ENCODE results near the gene COX20. TPM values are rescaled to one million over a fixed set of nuclear protein-coding genes. Genes with fewer than 3 reads are reported as not detected.
A peak's percentile ranks its signal among the peaks of the same experiment; 100 is the strongest.

Gene COX20
- total and polyA plus RNA-seq, 2 of the 13 experiments (the other 11 are each of a cell fraction or from before 2014, with no cell fraction given) = 34.4 to 95.8 TPM

DNA sequence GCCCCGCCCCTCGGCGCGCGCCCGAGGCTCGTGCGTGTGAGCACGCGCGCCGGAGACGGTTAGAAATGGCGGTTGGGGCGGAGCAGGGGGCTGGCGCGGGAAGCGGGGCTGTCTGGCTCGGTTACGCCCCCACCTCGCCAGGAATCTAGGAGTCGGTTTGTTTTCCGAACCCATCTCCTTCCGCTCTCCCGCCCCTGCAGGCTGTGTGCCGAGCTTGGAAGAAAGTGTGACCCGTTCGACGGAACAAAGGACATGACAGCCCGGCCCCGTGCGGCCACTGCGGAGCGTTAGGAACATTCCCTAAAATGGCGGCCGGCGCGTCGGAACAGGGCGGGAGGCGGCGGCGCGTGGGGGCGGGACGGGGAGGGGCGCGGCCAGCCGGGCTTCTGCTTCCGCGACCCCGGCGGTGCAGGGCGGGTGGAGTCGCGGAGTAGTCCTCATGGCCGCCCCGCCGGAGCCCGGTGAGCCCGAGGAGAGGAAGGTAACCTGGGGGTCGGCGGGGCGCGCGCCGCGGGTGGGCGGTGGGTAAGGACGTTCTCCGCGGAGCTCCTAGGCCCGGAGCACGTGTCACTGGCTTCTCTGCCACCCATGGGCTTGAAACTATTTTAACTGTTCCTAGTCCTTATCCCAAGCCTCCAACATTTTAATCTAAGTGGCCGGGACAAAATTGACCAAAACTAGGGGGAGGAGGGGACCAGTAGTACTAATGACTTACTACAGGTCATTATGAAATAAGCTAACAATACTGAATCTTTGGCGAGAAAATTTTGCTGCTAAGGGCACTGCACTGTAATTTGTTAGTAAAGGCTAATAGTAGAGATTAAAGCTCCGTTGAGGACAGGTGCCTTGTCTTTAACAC is at the start of gene COX20 (continued):
- TF ChIP-seq MLXIP (CRISPR knock-in tag; IDR thresholded peaks at IDR 0.05; ENCODE audit: borderline replicate concordance) = no peak
- no peak for TF ChIP-seq ZNF234 (CRISPR knock-in tag; conservative IDR thresholded peaks at IDR 0.05)
- no peak for TF ChIP-seq NPAS2 (CRISPR knock-in tag; IDR thresholded peaks at IDR 0.05; ENCODE audit: borderline replicate concordance)
- TF ChIP-seq ZBTB7B (CRISPR knock-in tag; IDR thresholded peaks at IDR 0.05) = peak; percentile 82
- TF ChIP-seq, protein P1, sequence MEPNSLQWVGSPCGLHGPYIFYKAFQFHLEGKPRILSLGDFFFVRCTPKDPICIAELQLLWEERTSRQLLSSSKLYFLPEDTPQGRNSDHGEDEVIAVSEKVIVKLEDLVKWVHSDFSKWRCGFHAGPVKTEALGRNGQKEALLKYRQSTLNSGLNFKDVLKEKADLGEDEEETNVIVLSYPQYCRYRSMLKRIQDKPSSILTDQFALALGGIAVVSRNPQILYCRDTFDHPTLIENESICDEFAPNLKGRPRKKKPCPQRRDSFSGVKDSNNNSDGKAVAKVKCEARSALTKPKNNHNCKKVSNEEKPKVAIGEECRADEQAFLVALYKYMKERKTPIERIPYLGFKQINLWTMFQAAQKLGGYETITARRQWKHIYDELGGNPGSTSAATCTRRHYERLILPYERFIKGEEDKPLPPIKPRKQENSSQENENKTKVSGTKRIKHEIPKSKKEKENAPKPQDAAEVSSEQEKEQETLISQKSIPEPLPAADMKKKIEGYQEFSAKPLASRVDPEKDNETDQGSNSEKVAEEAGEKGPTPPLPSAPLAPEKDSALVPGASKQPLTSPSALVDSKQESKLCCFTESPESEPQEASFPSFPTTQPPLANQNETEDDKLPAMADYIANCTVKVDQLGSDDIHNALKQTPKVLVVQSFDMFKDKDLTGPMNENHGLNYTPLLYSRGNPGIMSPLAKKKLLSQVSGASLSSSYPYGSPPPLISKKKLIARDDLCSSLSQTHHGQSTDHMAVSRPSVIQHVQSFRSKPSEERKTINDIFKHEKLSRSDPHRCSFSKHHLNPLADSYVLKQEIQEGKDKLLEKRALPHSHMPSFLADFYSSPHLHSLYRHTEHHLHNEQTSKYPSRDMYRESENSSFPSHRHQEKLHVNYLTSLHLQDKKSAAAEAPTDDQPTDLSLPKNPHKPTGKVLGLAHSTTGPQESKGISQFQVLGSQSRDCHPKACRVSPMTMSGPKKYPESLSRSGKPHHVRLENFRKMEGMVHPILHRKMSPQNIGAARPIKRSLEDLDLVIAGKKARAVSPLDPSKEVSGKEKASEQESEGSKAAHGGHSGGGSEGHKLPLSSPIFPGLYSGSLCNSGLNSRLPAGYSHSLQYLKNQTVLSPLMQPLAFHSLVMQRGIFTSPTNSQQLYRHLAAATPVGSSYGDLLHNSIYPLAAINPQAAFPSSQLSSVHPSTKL (CRISPR knock-in tag; IDR thresholded peaks at IDR 0.05) = peak; percentile 14
- no peak for TF ChIP-seq JUN (CRISPR knock-in tag; IDR thresholded peaks at IDR 0.05)
- TF ChIP-seq, protein P2, sequence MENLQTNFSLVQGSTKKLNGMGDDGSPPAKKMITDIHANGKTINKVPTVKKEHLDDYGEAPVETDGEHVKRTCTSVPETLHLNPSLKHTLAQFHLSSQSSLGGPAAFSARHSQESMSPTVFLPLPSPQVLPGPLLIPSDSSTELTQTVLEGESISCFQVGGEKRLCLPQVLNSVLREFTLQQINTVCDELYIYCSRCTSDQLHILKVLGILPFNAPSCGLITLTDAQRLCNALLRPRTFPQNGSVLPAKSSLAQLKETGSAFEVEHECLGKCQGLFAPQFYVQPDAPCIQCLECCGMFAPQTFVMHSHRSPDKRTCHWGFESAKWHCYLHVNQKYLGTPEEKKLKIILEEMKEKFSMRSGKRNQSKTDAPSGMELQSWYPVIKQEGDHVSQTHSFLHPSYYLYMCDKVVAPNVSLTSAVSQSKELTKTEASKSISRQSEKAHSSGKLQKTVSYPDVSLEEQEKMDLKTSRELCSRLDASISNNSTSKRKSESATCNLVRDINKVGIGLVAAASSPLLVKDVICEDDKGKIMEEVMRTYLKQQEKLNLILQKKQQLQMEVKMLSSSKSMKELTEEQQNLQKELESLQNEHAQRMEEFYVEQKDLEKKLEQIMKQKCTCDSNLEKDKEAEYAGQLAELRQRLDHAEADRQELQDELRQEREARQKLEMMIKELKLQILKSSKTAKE (CRISPR knock-in tag; IDR thresholded peaks at IDR 0.05; ENCODE audit: borderline replicate concordance) = peak; percentile 56; the same call in 1 of the 2 replicates
- no peak for TF ChIP-seq ZFP37 (CRISPR knock-in tag; IDR thresholded peaks at IDR 0.05; ENCODE audit: borderline replicate concordance)
- TF ChIP-seq ZNF350 (CRISPR knock-in tag; IDR thresholded peaks at IDR 0.05; ENCODE audit: borderline replicate concordance, low read depth) = no peak
- TF ChIP-seq ZNF292 (CRISPR knock-in tag; IDR thresholded peaks at IDR 0.05; ENCODE audit: borderline replicate concordance, low read depth) = 0 out of 2 replicates have a peak, but pooled peaks have one; percentile 20
- TF ChIP-seq ZNF576 (CRISPR knock-in tag; IDR thresholded peaks at IDR 0.05) = no peak
- 0 out of 2 replicates have a peak, but pooled peaks have one; percentile 4 for TF ChIP-seq NFYC (CRISPR knock-in tag; IDR thresholded peaks at IDR 0.05)
- TF ChIP-seq PHB2 (IDR thresholded peaks at IDR 0.05; ENCODE audit: partially characterized antibody) = no peak
- peak; percentile 50; the same call in 1 of the 2 replicates for TF ChIP-seq SRY (CRISPR knock-in tag; IDR thresholded peaks at IDR 0.05)
- TF ChIP-seq ZNF652 (CRISPR knock-in tag; IDR thresholded peaks at IDR 0.05; ENCODE audit: borderline replicate concordance, low read depth) = 0 out of 2 replicates have a peak, but pooled peaks have one; percentile 3
- no peak; the same call in 1 of the 2 replicates for TF ChIP-seq ZNF160 (CRISPR knock-in tag; IDR thresholded peaks at IDR 0.05)
- no peak for TF ChIP-seq PLRG1 (conservative IDR thresholded peaks at IDR 0.05)
- no peak for TF ChIP-seq ZNF337 (CRISPR knock-in tag; IDR thresholded peaks at IDR 0.05; ENCODE audit: borderline replicate concordance, low read depth)
- peak; percentile 51; the same call in 1 of the 2 replicates for TF ChIP-seq HOXA9 (CRISPR knock-in tag; IDR thresholded peaks at IDR 0.05; ENCODE audit: borderline replicate concordance)

All from HepG2 (cell line).